GM12878 (cell line): ENCODE measurements around the gene AGXT.

ENCODE experiments used
- BCL11A ChIP-seq: IDR thresholded peaks from 2 replicates; pipeline ENCODE4 v1.6.1; 2011; ENCODE audit warnings: low read depth, low read length
- EP300 ChIP-seq, 2 experiments: fragments of 150-350 bp in 1 of 2; IDR thresholded peaks; 2 replicates each; pipeline ENCODE4 v1.6.1; 2011 to 2012; ENCODE audit warnings: low read depth in 2 of 2, low read length in 2 of 2, borderline replicate concordance in 1 of 2, improper control_type of control experiment in 1 of 2, inconsistent platforms in 1 of 2; ENCODE audit not compliant: control insufficient read depth in 1 of 2
- FOS ChIP-seq: IDR thresholded peaks from 3 replicates; pipeline ENCODE4 v1.6.1; 2011; ENCODE audit warnings: borderline replicate concordance; ENCODE audit not compliant: insufficient read length; ENCODE audit errors: extremely low read depth
- IRF5 ChIP-seq: fragments of 450-650 bp; IDR thresholded peaks from 2 replicates; pipeline ENCODE4 v1.6.1; 2017; ENCODE audit warnings: borderline replicate concordance
- LARP7 ChIP-seq: fragments of 450-650 bp; IDR thresholded peaks from 2 replicates; pipeline ENCODE4 v1.6.1; 2017; ENCODE audit warnings: mild to moderate bottlenecking
- MXI1 ChIP-seq: fragments of 150-350 bp; IDR thresholded peaks from 2 replicates; pipeline ENCODE4 v1.6.1; 2011; ENCODE audit warnings: low read depth, mild to moderate bottlenecking, inconsistent platforms, low read length, improper control_type of control experiment
- REST ChIP-seq: IDR thresholded peaks from 2 replicates; pipeline ENCODE4 v1.6.1; 2012; ENCODE audit warnings: mild to moderate bottlenecking, low read depth, low read length
- SIX5 ChIP-seq: IDR thresholded peaks from 2 replicates; pipeline ENCODE4 v1.6.1; 2011; ENCODE audit warnings: mild to moderate bottlenecking, low read depth, low read length, moderate library complexity; ENCODE audit not compliant: severe bottlenecking
- SREBF2 ChIP-seq: IDR thresholded peaks from 2 replicates; pipeline ENCODE4 v1.6.1; 2012; ENCODE audit warnings: mild to moderate bottlenecking, low read length
- TCF3 ChIP-seq: IDR thresholded peaks from 2 replicates; pipeline ENCODE4 v1.6.1; 2012; ENCODE audit warnings: low read depth, mild to moderate bottlenecking, low read length, borderline replicate concordance; ENCODE audit not compliant: insufficient read depth
- ZNF24 ChIP-seq: fragments of 450-650 bp; IDR thresholded peaks from 2 replicates; pipeline ENCODE4 v1.6.1; 2017; ENCODE audit warnings: antibody characterized with exemption, mild to moderate bottlenecking
- ZSCAN29 ChIP-seq: fragments of 450-650 bp; IDR thresholded peaks from 2 replicates; pipeline ENCODE4 v1.6.1; 2017; ENCODE audit warnings: mild to moderate bottlenecking, moderate library complexity
- TF ChIP-seq, protein P1 (sequence below): IDR thresholded peaks from 2 replicates; pipeline ENCODE4 v1.6.1; 2012; ENCODE audit warnings: low read depth, low read length, improper control_type of control experiment

DNA sequence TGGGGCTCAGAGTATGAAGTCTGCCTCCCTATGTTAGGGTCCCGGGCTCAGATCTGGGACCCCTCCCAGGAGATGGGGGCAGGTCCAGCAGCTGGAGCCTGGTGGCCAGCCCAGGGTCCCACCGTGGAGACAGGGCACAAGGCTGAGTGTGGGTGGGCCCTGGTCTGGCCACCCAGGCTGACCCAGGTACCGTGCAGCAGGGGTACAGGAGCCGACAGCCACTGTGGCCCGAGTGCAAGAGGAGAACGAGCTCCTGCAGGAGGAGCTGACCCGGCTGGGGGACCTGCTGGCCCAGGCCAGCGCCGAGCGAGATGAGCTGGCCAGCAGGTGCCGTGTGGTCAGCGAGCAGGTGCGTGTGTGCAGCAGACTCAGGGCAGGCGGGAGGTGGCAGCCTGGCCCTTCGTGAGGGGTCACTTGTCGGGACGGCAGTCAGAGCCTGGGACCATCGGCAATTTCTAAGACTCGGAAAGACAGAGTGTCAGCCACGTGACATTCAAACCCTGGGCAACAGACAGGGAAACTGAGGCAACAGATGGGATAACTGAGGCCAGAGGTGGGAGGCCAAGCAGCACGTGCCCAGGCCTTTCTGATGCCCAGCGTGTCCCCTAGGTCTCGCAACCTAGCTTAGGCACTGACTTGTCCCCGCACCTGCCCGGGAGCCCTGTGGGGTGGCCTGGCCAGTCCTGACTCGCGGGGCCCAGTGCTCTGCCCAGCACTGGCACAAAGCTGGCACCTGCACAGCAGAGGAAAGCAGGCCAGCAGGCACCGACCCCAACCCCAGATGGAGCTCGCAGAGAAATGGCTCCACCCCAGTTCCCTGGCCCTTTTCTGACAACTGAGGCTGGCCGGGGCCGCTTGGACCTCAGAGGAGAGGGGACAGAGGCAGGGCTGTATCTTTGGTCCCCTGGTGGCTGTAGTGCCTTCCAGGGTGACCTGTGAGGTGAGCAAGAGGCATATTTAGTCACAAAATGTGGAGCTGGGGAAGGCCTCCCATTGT lies 51.5 kb downstream of the AGXT start:
- TF ChIP-seq TCF3 = no peak
- TF ChIP-seq SREBF2 = no peak
- TF ChIP-seq MXI1 = no peak
- TF ChIP-seq REST = no peak
- TF ChIP-seq, protein P1, sequence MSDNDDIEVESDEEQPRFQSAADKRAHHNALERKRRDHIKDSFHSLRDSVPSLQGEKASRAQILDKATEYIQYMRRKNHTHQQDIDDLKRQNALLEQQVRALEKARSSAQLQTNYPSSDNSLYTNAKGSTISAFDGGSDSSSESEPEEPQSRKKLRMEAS = no peak
- TF ChIP-seq FOS = no peak
- no peak for TF ChIP-seq BCL11A
- TF ChIP-seq LARP7 = no peak
- no peak for TF ChIP-seq ZSCAN29
- TF ChIP-seq IRF5 = no peak
- TF ChIP-seq ZNF24 = no peak
- TF ChIP-seq EP300 (IDR thresholded peaks at IDR 0.05; ENCODE audit: borderline replicate concordance in 1 of 2, control insufficient read depth in 1 of 2, low read depth in 2 of 2, low read length in 2 of 2) = no peak
- TF ChIP-seq SIX5 = no peak
